Heart right ventricle (tissue), 16 donors: ENCODE results near the gene C17orf107. TPM values are rescaled to one million over a fixed set of nuclear protein-coding genes. Genes with fewer than 3 reads are reported as not detected.

ENCODE experiments used
- ATAC-seq, 8 donors: fragments of 200-7000 bp; cut with Tn5 transposase; one replicate each; pipeline ENCODE4 v1.9.1; 2020; ENCODE audit warnings: mild to moderate bottlenecking in 8 of 8, moderate library complexity in 8 of 8, moderate number of reproducible peaks in 1 of 8
- DNase-seq, 2 donors: peaks; one replicate each; pipeline ENCODE4 v3.0.0-alpha.2; 2020
- H3K27ac ChIP-seq, 10 donors: fragments of 200-600 bp; sonication (generic) in 2 of 10; one replicate each; pipeline versions ENCODE4 v1.5.0 to v1.8.0; 2020 to 2022; ENCODE audit warnings: mild to moderate bottlenecking in 3 of 10
- H3K27me3 ChIP-seq, 7 donors: fragments of 200-600 bp; one replicate each; pipeline ENCODE4 v1.8.0; 2021 to 2022; ENCODE audit warnings: mild to moderate bottlenecking in 2 of 7
- H3K36me3 ChIP-seq, 9 donors: fragments of 200-600 bp; sonication (generic) in 1 of 9; one replicate each; pipeline versions ENCODE4 v1.5.0 to v1.8.0; 2020 to 2022; ENCODE audit warnings: mild to moderate bottlenecking in 2 of 9
- H3K4me1 ChIP-seq, 9 donors: fragments of 200-600 bp; sonication (generic) in 1 of 9; one replicate each; pipeline versions ENCODE4 v1.5.0 to v1.8.0; 2020 to 2022; ENCODE audit warnings: mild to moderate bottlenecking in 4 of 9
- H3K4me3 ChIP-seq, 10 donors: fragments of 200-600 bp; sonication (generic) in 2 of 10; one replicate each; pipeline versions ENCODE4 v1.5.0 to v1.8.0; 2020 to 2022; ENCODE audit warnings: mild to moderate bottlenecking in 7 of 10, moderate library complexity in 2 of 10
- H3K9me3 ChIP-seq, 11 donors: fragments of 200-600 bp in 10 of 11; sonication (generic) in 2 of 11; one replicate each; pipeline versions ENCODE4 v1.5.0 to v1.8.0; 2013 to 2022; ENCODE audit warnings: mild to moderate bottlenecking in 2 of 11, control low read depth in 1 of 11, moderate library complexity in 1 of 11
- CTCF ChIP-seq, 9 donors: fragments of 200-600 bp; sonication (generic) in 2 of 9; IDR thresholded peaks; one replicate each; pipeline versions ENCODE4 v1.5.0 to v1.8.0; 2021 to 2022; ENCODE audit warnings: antibody characterized with exemption in 9 of 9, mild to moderate bottlenecking in 5 of 9, moderate library complexity in 1 of 9
- WGBS, 2 donors: extraction: QIAGEN DNeasy Blood & Tissue Kit; methylation state at CpG; one replicate each; pipeline ENCODE4 v1.1.7; 2013; ENCODE audit warnings: inconsistent platforms in 1 of 2; 5-methylcytosine and 5-hydroxymethylcytosine counted together
- intact Hi-C, 10 donors: fragments of 100-400 bp; cut with DNase I; formaldehyde crosslinking; loops; one replicate each; pipeline versions ENCODE4 v1.11.1 to v1.14.2; 2022
- long read RNA-seq, 3 donors: library from polyadenylated mRNA; unstranded; transcript quantifications; one replicate each; pipeline ENCODE4 v2.0.0, GENCODE V29; 2020 to 2021
- polyA plus RNA-seq, 2 donors: library from polyadenylated mRNA; stranded (reverse); fragments of 200-250 nt; gene quantifications; one replicate each; pipeline ENCODE4 v1.2.3, GENCODE V29; 2013
- total RNA-seq, 10 donors: library from RNA; stranded (reverse); fragmentation: NEBNext Ultra II Directional in 3 of 10; extraction: Animal tissue kit (Norgen Biotek cat#: 25700) in 3 of 10; gene quantifications; one replicate each; pipeline versions ENCODE4 v1.2.1 to v1.2.4, GENCODE V29; 2021 to 2023
- donor health status: Arrhythmogenic right ventricular cardiomyopathy.
- donor health status: ischemic (EF 13 %, LVEDD 7.1; RV severe dilation, severe dysfunction).
- donor health status: healthy with polysubstance abuse.
- donor health status: DM: no; HTN: yes; CAD: no.
- donor health status: DM: no; HTN: no; CAD: no.
- donor health status: ischemic (EF 25% LVEDD 6.9; RV normal size, moderate dysfunction).
- donor health status: ischemic (EF 25% LVEDD 5.7; RV mildly dilated, moderate dysfunction).
- donor health status: healthy.
- donor health status: DM: yes; HTN: yes; CAD: no.
- donor health status: Ischemic cardiomyopathy.
- donor health status: ischemic (EF 35%, LVEDD 5.7; RV mildly dilated, moderate dysfunction).
- donor health status: nonischemic (EF 11% LVEDD 7.7; RV severe dilation, severe dysfunction).
- donor health status: DM: yes; HTN: yes; CAD: no.
- donor health status: PGD.
- donor health status: ischemic (EF 29% LVEDD 5.4; RV normal size, mild dysfunction).
- donor health status: nonischemic (EF 23%, LVEDD 6.1; RV moderate dilation, normal function).

The C17orf107 gene
- total RNA-seq (under 1 TPM in 9 of 10 donors, not detected in 1; 0.28 to 0.86 (median 0.39) TPM), polyA plus RNA-seq (under 1 TPM; 0.44 to 0.57 TPM)
- long read RNA-seq, donor 1 = 0 reads
- long read RNA-seq, donor 2 = 0 reads
- long read RNA-seq, donor 3 = 0 reads

GRCh38 chr17:4899341-4900230, at the start of gene C17orf107:
C17orf107 (plus strand) TSS chr17:4899536; CDS start chr17:4899763, 227 bp downstream.
- Histone ChIP-seq H3K9me3 (no peaks in the 10 kb centered on the region), H3K4me3 (peak within 1 kb of the TSS; percentile 20 to 63 (median 55)), H3K27me3 (peaks cover 0 to 36% (median 21%) of the 10 kb centered on the region in 7 donors), H3K36me3 (peaks cover 0 to 30% (median 20%) of the 10 kb centered on the region in 9 donors), H3K27ac (peak within 1 kb of the TSS in 6 of 10 donors; percentile 6 to 75 (median 50)), H3K4me1 (peaks cover 0 to 47% (median 32%) of the 10 kb centered on the region in 9 donors)
- ATAC-seq (peak; percentile 54 to 79 (median 72)), DNase-seq (peak; percentile 78 to 83)
- intact Hi-C loops = loop anchor here in 3 of 10 donors (5.0 to 10.0 kb wide), 3 partner anchors 112 to 195 kb away; partner anchors contain the start of genes ARRB2 (in 1 of the 3), GLTPD2 (in 1 of the 3), PELP1 (in 1 of the 3) and VMO1 (in 1 of the 3)
- 10 to 11% methylated on average over 59 to 60 of the region's 60 CpGs for WGBS, 2 donors
- peak in 1 of 9 donors; percentile 15 for TF ChIP-seq CTCF (IDR thresholded peaks at IDR 0.05)

GRCh38 chr17:4850246-4850645, 49.1 kb upstream of the C17orf107 start:
- H3K9me3 ChIP-seq = no peaks in the 10 kb centered on the region
- no peak for TF ChIP-seq CTCF (IDR thresholded peaks at IDR 0.05)
- ATAC-seq = peak in 1 of 8 donors; percentile 51
- H3K27me3 ChIP-seq = no peaks in the 10 kb centered on the region
- 75 to 84% methylated on average over 2 of the region's 2 CpGs for WGBS, 2 donors
- intact Hi-C loops = no loop called here
- H3K27ac ChIP-seq = peak overlapping the region in 3 of 10 donors; percentile 5 to 50 (median 35)
- H3K36me3 ChIP-seq = peaks cover 0 to 15% (median 0%) of the 10 kb centered on the region in 9 donors
- H3K4me1 ChIP-seq = peaks cover 0 to 58% (median 29%) of the 10 kb centered on the region in 9 donors
- DNase-seq = no peak
- H3K4me3 ChIP-seq = no peak overlapping the region

- H3K27me3 ChIP-seq = no peaks in the 10 kb centered on the region
- peaks cover 0 to 57% (median 26%) of the 10 kb centered on the region in 9 donors for H3K4me1 ChIP-seq
- WGBS, 2 donors = 83 to 94% methylated on average over 3 of the region's 3 CpGs
- intact Hi-C loops = no loop called here
- H3K36me3 ChIP-seq = peaks cover 0 to 15% (median 0%) of the 10 kb centered on the region in 9 donors
- no peaks in the 10 kb centered on the region for H3K9me3 ChIP-seq
- no peak overlapping the region for H3K4me3 ChIP-seq
- ATAC-seq (no peak), DNase-seq (no peak)
- peak overlapping the region in 1 of 10 donors; percentile 5 for H3K27ac ChIP-seq
- TF ChIP-seq CTCF (IDR thresholded peaks at IDR 0.05) = no peak
These were observed 48.3 kb upstream of the C17orf107 start for GRCh38 chr17:4851084-4851483.

GRCh38 chr17:4852567-4853207, 46.6 kb upstream of the C17orf107 start:
- peaks cover 0 to 11% (median 0%) of the 10 kb centered on the region in 9 donors for H3K36me3 ChIP-seq
- TF ChIP-seq CTCF (IDR thresholded peaks at IDR 0.05) = no peak
- H3K9me3 ChIP-seq = no peaks in the 10 kb centered on the region
- no peak for ATAC-seq
- H3K27me3 ChIP-seq = no peaks in the 10 kb centered on the region
- DNase-seq = no peak
- no peak overlapping the region for H3K4me3 ChIP-seq
- H3K27ac ChIP-seq = no peak overlapping the region
- intact Hi-C loops = loop anchor here in 1 of 10 donors (1.0 kb wide), 1 partner anchor 12 kb away; no protein-coding TSS in a partner anchor
- H3K4me1 ChIP-seq = peaks cover 0 to 62% (median 34%) of the 10 kb centered on the region in 9 donors
